CD8-positive, alpha-beta memory T cell (primary cell): ENCODE measurements around the gene CACNB1. TPM values are rescaled to one million over a fixed set of nuclear protein-coding genes. Genes with fewer than 3 reads are reported as not detected.
A peak's percentile ranks its signal among the peaks of the same experiment; 100 is the strongest.

Experiments used
- CTCF ChIA-PET: fragments of 350-600 bp; sonication (Branson Sonifier 250); formaldehyde crosslinking; loops from one replicate; lab custom pipeline; 2021; ENCODE audit warnings: antibody characterized with exemption; lab: Charles Lee
- POLR2A ChIA-PET: fragments of 350-600 bp; sonication (Branson Sonifier 250); formaldehyde crosslinking; loops from one replicate; lab custom pipeline; 2021; ENCODE audit warnings: antibody characterized with exemption; lab: Charles Lee
- DNase-seq, 5 donors: peaks; one replicate each; pipeline versions ENCODE4 v3.0.0 to v3.0.0-alpha.2; 2020 to 2022; ENCODE audit warnings: mixed read lengths in 1 of 5
- H3K27ac ChIP-seq: one replicate; pipeline ENCODE4 v1.7.0; 2013; ENCODE audit warnings: low read depth, mild to moderate bottlenecking, low read length, moderate library complexity
- H3K27me3 ChIP-seq: 2 replicates; pipeline ENCODE4 v1.7.0; 2013; ENCODE audit warnings: low read length, mild to moderate bottlenecking; ENCODE audit not compliant: insufficient read depth, poor library complexity, severe bottlenecking
- H3K36me3 ChIP-seq: 2 replicates; pipeline ENCODE4 v1.7.0; 2013; ENCODE audit warnings: mild to moderate bottlenecking, low read length, moderate library complexity; ENCODE audit not compliant: insufficient read depth
- H3K4me1 ChIP-seq: 2 replicates; pipeline ENCODE4 v1.7.0; 2013; ENCODE audit warnings: mild to moderate bottlenecking, low read length, moderate library complexity; ENCODE audit not compliant: insufficient read depth
- H3K4me3 ChIP-seq: 2 replicates; pipeline ENCODE4 v1.7.0; 2013; ENCODE audit warnings: mild to moderate bottlenecking, low read length
- H3K9me3 ChIP-seq: 2 replicates; pipeline ENCODE4 v1.7.0; 2013; ENCODE audit warnings: mild to moderate bottlenecking, low read length
- H3K27ac Mint-ChIP-seq, 8 donors: one replicate each; pipeline ENCODE4 v1.8.0; 2020 to 2021; ENCODE audit warnings: mixed read lengths in 8 of 8, mild to moderate bottlenecking in 6 of 8, inconsistent platforms in 3 of 8, moderate library complexity in 3 of 8
- H3K27me3 Mint-ChIP-seq, 2 donors: one replicate each; pipeline ENCODE4 v1.8.0; 2020 to 2021; ENCODE audit warnings: mixed read lengths in 2 of 2, mild to moderate bottlenecking in 1 of 2, moderate library complexity in 1 of 2
- H3K36me3 Mint-ChIP-seq, 3 donors: one replicate each; pipeline ENCODE4 v1.8.0; 2020 to 2021; ENCODE audit warnings: mixed read lengths in 3 of 3, inconsistent platforms in 1 of 3, mild to moderate bottlenecking in 1 of 3
- H3K4me1 Mint-ChIP-seq, 3 donors: one replicate each; pipeline ENCODE4 v1.8.0; 2020 to 2021; ENCODE audit warnings: mixed read lengths in 3 of 3, inconsistent platforms in 1 of 3, mild to moderate bottlenecking in 1 of 3
- H3K4me3 Mint-ChIP-seq, 7 donors: one replicate each; pipeline ENCODE4 v1.8.0; 2020 to 2021; ENCODE audit warnings: mixed read lengths in 7 of 7, mild to moderate bottlenecking in 6 of 7, moderate library complexity in 4 of 7, inconsistent platforms in 2 of 7
- H3K9me3 Mint-ChIP-seq, 5 donors: one replicate each; pipeline ENCODE4 v1.8.0; 2020 to 2022; ENCODE audit warnings: mixed read lengths in 5 of 5, mild to moderate bottlenecking in 3 of 5, moderate library complexity in 2 of 5, inconsistent platforms in 1 of 5
- polyA plus RNA-seq: library from polyadenylated mRNA; unstranded; fragments of 300-500 nt; fragmentation: Illumina TruSeq; gene quantifications from one replicate; pipeline ENCODE4 v1.2.3, GENCODE V29; 2021
- total RNA-seq, 2 experiments: library from RNA; stranded (reverse); gene quantifications; one replicate each; pipeline ENCODE4 v1.2.3, GENCODE V29; 2021

CACNB1 gene
- total and polyA plus RNA-seq, 3 experiments from 2014 or later, result 2.7 to 12.3 (median 10.6) TPM

DNA sequence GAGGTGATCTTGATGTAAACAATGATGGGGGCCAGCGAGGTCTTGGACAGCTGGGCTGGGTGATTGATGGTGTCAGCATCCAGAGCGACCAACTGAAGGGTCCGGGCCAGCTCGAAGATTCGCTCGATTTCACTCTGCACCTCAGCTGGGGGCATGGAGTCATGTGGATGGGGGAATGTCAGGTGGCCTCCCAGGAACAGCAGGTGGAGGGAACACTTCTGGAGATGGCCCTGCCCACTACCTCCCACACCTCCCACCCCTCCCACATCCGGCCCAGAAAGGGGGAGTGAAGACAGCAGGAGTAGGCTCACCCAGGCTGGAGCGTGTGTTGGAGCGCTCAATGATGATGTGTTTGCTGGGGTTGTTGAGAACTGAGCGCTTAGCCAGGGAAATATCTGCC, 13.7 kb downstream of the CACNB1 start:
- ChIA-PET POLR2A (no interaction called here), CTCF (interaction anchor here (1.2 to 2.2 kb wide), 2 partner anchors 9 to 19 kb away, joined by 5 to 9 read pairs; no protein-coding TSS in a partner anchor)
- no peak overlapping the region for H3K4me3 ChIP-seq
- Mint-ChIP-seq H3K4me1 (no peaks in the 10 kb centered on the region), H3K4me3 (no peak overlapping the region), H3K27ac (peak overlapping the region in 3 of 8 donors; percentile 40 to 86 (median 72)), H3K9me3 (no peaks in the 10 kb centered on the region), H3K36me3 (peaks cover 0 to 69% (median 4%) of the 10 kb centered on the region in 3 donors), H3K27me3 (no peaks in the 10 kb centered on the region)
- no peaks in the 10 kb centered on the region for H3K4me1 ChIP-seq
- peaks cover 7% of the 10 kb centered on the region for H3K36me3 ChIP-seq
- H3K27ac ChIP-seq, result no peak overlapping the region
- H3K9me3 ChIP-seq, result no peaks in the 10 kb centered on the region
- no peak for DNase-seq
- no peaks in the 10 kb centered on the region for H3K27me3 ChIP-seq

DNA sequence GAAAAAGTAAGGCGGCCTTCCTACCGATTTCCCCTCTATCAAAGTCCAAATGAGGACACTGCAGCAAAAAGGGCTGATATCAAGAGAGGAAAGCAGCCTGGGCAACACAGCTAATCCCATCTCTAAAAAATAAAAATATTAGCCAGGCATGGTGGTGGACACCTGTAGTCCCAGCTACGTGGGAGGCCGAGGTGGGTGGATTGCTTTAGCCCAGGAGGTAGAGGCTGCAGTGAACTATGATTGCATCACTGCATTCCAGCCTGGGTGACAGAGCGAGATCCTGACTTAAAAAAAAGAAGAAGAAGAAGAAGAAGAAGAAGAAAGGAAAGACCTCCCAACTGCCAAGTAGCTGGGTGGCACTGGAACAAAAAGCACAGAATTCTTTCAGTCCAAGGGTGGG, 14.4 kb downstream of the CACNB1 start:
- no peak overlapping the region for H3K4me3 Mint-ChIP-seq
- no peak for DNase-seq
- H3K4me1 Mint-ChIP-seq, result no peaks in the 10 kb centered on the region
- H3K27me3 Mint-ChIP-seq, result no peaks in the 10 kb centered on the region
- ChIA-PET POLR2A (no interaction called here), CTCF (interaction anchor here (0.8 to 2.2 kb wide), 3 partner anchors 8 to 200 kb away, joined by 3 to 9 read pairs (median 5); no protein-coding TSS in a partner anchor)
- Histone ChIP-seq H3K4me1 (no peaks in the 10 kb centered on the region), H3K27ac (no peak overlapping the region), H3K27me3 (no peaks in the 10 kb centered on the region), H3K4me3 (no peak overlapping the region), H3K36me3 (peaks cover 7% of the 10 kb centered on the region), H3K9me3 (no peaks in the 10 kb centered on the region)
- no peak overlapping the region for H3K27ac Mint-ChIP-seq
- H3K9me3 Mint-ChIP-seq, result no peaks in the 10 kb centered on the region
- H3K36me3 Mint-ChIP-seq, result peaks cover 0 to 67% (median 4%) of the 10 kb centered on the region in 3 donors

DNA sequence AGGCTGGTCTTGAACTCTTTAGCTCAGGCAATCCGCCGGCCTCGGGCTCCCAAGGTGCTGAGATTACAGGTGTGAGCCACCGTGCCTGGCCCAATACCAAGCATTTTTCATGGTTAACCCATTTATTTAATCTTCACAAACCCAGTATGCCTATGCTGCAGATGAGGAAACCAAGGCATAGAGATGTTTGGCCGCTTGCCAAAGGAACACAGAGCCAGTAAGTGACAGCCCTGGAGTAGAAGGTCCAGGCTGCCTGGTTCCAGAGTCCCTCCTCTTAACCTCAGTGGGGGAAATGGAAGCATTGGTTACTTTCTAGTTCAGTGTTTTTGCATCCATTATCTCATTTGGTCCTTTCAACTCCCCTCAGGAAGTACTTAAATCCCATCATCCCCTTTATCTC, 16.2 kb downstream of the CACNB1 start:
- Histone ChIP-seq H3K36me3 (peaks cover 10% of the 10 kb centered on the region), H3K27me3 (no peaks in the 10 kb centered on the region), H3K9me3 (no peaks in the 10 kb centered on the region), H3K4me3 (no peak overlapping the region), H3K27ac (no peak overlapping the region), H3K4me1 (no peaks in the 10 kb centered on the region)
- ChIA-PET CTCF (no interaction called here), POLR2A (no interaction called here)
- Mint-ChIP-seq H3K9me3 (no peaks in the 10 kb centered on the region), H3K27ac (peak overlapping the region in 1 of 8 donors; percentile 3), H3K27me3 (no peaks in the 10 kb centered on the region), H3K4me3 (no peak overlapping the region), H3K36me3 (peaks cover 0 to 67% (median 4%) of the 10 kb centered on the region in 3 donors), H3K4me1 (no peaks in the 10 kb centered on the region)
- DNase-seq, result no peak

DNA sequence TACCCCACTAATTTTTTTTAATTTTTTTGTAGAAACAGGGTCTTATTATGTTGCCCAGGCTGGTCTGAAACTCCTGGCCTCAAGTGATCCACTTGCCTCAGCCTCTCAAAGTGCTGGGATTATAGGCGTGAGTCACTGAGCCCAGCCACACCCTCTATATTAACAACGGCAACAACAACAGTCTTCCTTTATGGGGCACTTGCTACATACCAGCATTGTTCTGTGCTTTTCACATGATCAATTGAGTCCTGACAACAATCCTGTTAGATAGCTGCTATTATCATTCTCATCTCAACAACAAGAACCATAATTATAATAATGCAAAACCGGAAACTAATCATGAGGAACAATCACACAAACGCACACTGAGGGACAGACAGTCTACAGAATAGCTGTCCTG, 18.9 kb downstream of the CACNB1 start:
- Histone ChIP-seq H3K4me3 (no peak overlapping the region), H3K27me3 (no peaks in the 10 kb centered on the region), H3K36me3 (peaks cover 7% of the 10 kb centered on the region), H3K27ac (no peak overlapping the region), H3K4me1 (peaks cover 5% of the 10 kb centered on the region), H3K9me3 (no peaks in the 10 kb centered on the region)
- CTCF ChIA-PET, result interaction anchor here (0.7 to 1.5 kb wide), 5 partner anchors 14 to 195 kb away, joined by 3 to 6 read pairs (median 3); no protein-coding TSS in a partner anchor
- H3K4me1 Mint-ChIP-seq, result peaks cover 7 to 8% (median 7%) of the 10 kb centered on the region in 3 donors
- peaks cover 0 to 55% (median 4%) of the 10 kb centered on the region in 3 donors for H3K36me3 Mint-ChIP-seq
- POLR2A ChIA-PET, result no interaction called here
- H3K4me3 Mint-ChIP-seq, result no peak overlapping the region
- H3K9me3 Mint-ChIP-seq, result no peaks in the 10 kb centered on the region
- H3K27ac Mint-ChIP-seq, result no peak overlapping the region
- DNase-seq, result no peak
- H3K27me3 Mint-ChIP-seq, result peaks cover 0 to under 1% of the 10 kb centered on the region in 2 donors

DNA sequence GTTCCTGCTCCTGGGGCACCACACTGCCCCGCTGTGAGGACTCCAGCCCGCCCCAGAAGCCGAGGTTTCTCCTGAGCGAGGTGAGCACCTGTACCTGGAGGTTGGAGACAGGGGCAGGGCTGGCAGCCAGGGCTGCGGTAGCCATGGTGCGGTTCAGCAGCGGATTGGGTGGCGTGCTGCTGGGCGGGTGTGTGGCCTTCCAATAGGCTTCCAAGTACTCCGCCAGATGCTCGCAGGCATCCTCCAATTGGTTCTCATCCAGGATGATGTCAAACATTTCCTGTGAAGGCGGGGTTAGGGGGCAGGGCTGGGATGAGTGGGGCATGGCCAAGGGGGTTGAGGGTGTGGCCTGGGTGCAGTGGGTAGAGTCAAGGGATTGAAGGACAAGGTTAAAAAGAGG, 20.2 kb downstream of the CACNB1 start:
- Mint-ChIP-seq H3K27ac (peak overlapping the region in 2 of 8 donors; percentile 36 to 56), H3K4me3 (no peak overlapping the region), H3K36me3 (peaks cover 0 to 45% (median 0%) of the 10 kb centered on the region in 3 donors), H3K4me1 (peaks cover 7 to 20% (median 12%) of the 10 kb centered on the region in 3 donors), H3K9me3 (no peaks in the 10 kb centered on the region), H3K27me3 (peaks cover 0 to 4% of the 10 kb centered on the region in 2 donors)
- DNase-seq, result no peak
- Histone ChIP-seq H3K27ac (no peak overlapping the region), H3K27me3 (no peaks in the 10 kb centered on the region), H3K4me3 (no peak overlapping the region), H3K4me1 (peaks cover 5% of the 10 kb centered on the region), H3K36me3 (peaks cover 7% of the 10 kb centered on the region), H3K9me3 (no peaks in the 10 kb centered on the region)
- ChIA-PET POLR2A (no interaction called here), CTCF (no interaction called here)

DNA sequence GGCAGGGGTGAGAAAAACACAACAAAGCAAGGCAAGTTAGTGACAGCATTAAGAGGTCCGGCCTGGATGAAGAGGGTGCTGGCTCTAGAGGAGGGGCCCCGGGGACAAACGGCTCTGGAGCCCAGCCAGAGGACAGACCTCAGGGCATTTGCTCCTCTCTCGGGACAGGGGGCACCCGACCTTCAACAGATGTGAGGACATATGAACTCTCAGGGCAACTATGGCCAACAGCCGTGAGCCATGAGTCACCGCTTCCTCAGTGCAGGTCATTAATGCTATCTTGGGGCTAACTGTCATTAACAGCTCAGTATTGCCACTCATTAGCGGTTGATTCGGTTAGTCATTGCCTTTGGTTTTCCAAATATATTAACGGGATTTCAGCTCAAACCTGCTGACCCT, 21.8 kb downstream of the CACNB1 start:
- no peak overlapping the region for H3K27ac ChIP-seq
- H3K36me3 Mint-ChIP-seq, result peaks cover 0 to 40% (median 0%) of the 10 kb centered on the region in 3 donors
- peaks cover 0 to 5% of the 10 kb centered on the region in 2 donors for H3K27me3 Mint-ChIP-seq
- no peak for DNase-seq
- no peaks in the 10 kb centered on the region for H3K9me3 ChIP-seq
- no peaks in the 10 kb centered on the region for H3K9me3 Mint-ChIP-seq
- peak overlapping the region in 2 of 8 donors; percentile 46 to 86 for H3K27ac Mint-ChIP-seq
- H3K27me3 ChIP-seq, result no peaks in the 10 kb centered on the region
- CTCF ChIA-PET, result interaction anchor here (1.1 to 8.0 kb wide), 23 partner anchors 8 to 363 kb away, joined by 3 to 110 read pairs (median 7); partner anchors contain the start of genes ARL5C, LASP1, PLXDC1 and RPL19
- peaks cover 7% of the 10 kb centered on the region for H3K36me3 ChIP-seq
- no peak overlapping the region for H3K4me3 Mint-ChIP-seq
- H3K4me1 Mint-ChIP-seq, result peaks cover 7 to 24% (median 16%) of the 10 kb centered on the region in 3 donors
- peaks cover 5% of the 10 kb centered on the region for H3K4me1 ChIP-seq
- POLR2A ChIA-PET, result no interaction called here
- H3K4me3 ChIP-seq, result no peak overlapping the region

DNA sequence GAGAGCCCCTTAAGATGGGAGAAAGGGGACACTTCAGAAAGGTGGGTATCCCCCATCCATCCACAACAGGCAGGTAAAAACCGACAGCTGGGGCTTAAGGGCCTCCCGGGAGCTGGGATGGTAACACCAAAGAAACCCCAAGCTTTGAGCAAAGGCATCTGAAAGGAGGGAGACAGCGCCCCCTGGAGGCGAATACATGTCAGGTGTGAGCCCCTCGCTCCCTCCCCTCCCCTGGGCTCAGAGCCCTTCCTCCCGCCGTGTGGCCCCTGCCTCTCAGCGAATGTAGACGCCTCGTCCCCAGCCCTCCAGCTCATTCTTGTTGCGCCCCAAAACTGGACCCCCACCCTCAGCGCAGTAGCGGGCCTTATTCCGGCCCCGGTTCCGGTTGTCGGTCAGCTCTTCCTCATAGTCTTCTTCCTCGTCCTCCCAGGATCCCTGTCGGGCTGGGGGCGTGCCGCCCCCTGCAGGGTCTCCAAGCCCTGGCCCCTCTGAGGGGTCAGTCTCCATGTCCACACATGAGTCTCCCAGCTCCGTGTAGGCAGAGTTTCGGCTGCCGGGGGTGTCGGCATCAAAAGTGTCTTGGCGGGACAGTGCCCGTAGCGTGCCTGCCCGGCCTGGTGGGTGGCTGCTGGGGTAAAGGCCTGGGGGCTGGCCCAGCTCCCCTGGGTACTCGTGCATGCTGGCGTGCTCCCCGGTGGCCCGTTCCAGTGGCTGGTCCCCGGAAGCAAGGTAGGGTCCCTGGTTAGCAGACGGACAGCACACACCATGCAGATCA, 22.4 kb downstream of the CACNB1 start:
- no peak overlapping the region for H3K27ac ChIP-seq
- peaks cover 5% of the 10 kb centered on the region for H3K4me1 ChIP-seq
- Mint-ChIP-seq H3K27me3 (peaks cover 0 to 5% of the 10 kb centered on the region in 2 donors), H3K36me3 (peaks cover 0 to 40% (median 0%) of the 10 kb centered on the region in 3 donors), H3K27ac (peak overlapping the region in 3 of 8 donors; percentile 23 to 86 (median 46)), H3K4me3 (no peak overlapping the region), H3K4me1 (peaks cover 7 to 24% (median 16%) of the 10 kb centered on the region in 3 donors), H3K9me3 (no peaks in the 10 kb centered on the region)
- no peaks in the 10 kb centered on the region for H3K27me3 ChIP-seq
- POLR2A ChIA-PET, result interaction anchor here (0.5 to 2.1 kb wide), 4 partner anchors 9 to 25 kb away, joined by 3 to 7 read pairs (median 5); partner anchors contain the start of genes ARL5C and RPL19
- CTCF ChIA-PET, result interaction anchor here (0.7 to 8.0 kb wide), 46 partner anchors 8 to 412 kb away, joined by 3 to 110 read pairs (median 4); partner anchors contain the start of genes ARL5C, FBXO47, LASP1 and PLXDC1
- peaks cover 7% of the 10 kb centered on the region for H3K36me3 ChIP-seq
- no peak overlapping the region for H3K4me3 ChIP-seq
- peak; percentile 67 to 86 (median 72) for DNase-seq
- no peaks in the 10 kb centered on the region for H3K9me3 ChIP-seq
